ENCODE results near the gene CACHD1. TPM values are rescaled to one million over a fixed set of nuclear protein-coding genes. Genes with fewer than 3 reads are reported as not detected.

The CACHD1 gene
- total RNA-seq, 2 experiments from 2014 or later: not detected

DNA sequence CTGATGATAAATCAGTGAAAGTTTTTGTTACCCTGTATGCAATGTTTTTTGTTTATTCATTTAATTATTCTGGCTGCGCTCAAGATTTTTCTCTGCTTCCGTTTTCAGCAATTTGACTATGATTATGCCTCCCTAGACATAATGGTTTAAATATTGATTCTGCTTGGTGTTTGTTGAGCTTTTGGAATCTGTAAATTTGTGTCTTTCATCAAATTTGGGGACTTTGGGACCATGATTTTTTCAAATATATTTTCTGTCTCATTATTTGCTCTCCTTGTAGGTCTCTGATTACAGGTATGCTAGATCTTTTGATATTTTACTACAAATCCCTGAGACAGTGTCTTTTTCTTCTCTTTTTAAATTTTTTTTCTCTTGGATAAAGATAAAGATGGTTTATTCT, 92.1 kb downstream of the CACHD1 start:
- intact Hi-C loops (cut with micrococcal nuclease; ENCODE audit: unreplicated experiment): no loop called here
- H3K27ac ChIP-seq (ENCODE audit: low read depth, low read length, poor library complexity, severe bottlenecking): no peak overlapping the region
- no peak for DNase-seq (ENCODE audit: low spot score)
- TF ChIP-seq, protein P1, sequence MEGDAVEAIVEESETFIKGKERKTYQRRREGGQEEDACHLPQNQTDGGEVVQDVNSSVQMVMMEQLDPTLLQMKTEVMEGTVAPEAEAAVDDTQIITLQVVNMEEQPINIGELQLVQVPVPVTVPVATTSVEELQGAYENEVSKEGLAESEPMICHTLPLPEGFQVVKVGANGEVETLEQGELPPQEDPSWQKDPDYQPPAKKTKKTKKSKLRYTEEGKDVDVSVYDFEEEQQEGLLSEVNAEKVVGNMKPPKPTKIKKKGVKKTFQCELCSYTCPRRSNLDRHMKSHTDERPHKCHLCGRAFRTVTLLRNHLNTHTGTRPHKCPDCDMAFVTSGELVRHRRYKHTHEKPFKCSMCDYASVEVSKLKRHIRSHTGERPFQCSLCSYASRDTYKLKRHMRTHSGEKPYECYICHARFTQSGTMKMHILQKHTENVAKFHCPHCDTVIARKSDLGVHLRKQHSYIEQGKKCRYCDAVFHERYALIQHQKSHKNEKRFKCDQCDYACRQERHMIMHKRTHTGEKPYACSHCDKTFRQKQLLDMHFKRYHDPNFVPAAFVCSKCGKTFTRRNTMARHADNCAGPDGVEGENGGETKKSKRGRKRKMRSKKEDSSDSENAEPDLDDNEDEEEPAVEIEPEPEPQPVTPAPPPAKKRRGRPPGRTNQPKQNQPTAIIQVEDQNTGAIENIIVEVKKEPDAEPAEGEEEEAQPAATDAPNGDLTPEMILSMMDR (conservative IDR thresholded peaks at IDR 0.05; ENCODE audit: low read length): no peak
- no peak for TF ChIP-seq EZH2phosphoT487 (IDR thresholded peaks at IDR 0.05; ENCODE audit: borderline replicate concordance, low read depth, low read length)
- ChIA-PET CTCF (ENCODE audit: unreplicated experiment) (no interaction called here), POLR2A (interaction anchor here (0.6 kb wide), 1 partner anchor 223 kb away, joined by 7 read pairs; no protein-coding TSS in a partner anchor)
- H3K36me3 ChIP-seq (ENCODE audit: insufficient read depth, low read length): no peaks in the 10 kb centered on the region
- H3K4me2 ChIP-seq (ENCODE audit: low read length): no peak overlapping the region
- H3K4me3 ChIP-seq (ENCODE audit: low read depth, low read length, poor library complexity, severe bottlenecking): no peak overlapping the region
- no peaks in the 10 kb centered on the region for H3K9me2 ChIP-seq (ENCODE audit: insufficient read depth, low read length)
- H3K79me2 ChIP-seq (ENCODE audit: insufficient read depth, low read depth, low read length): no peaks in the 10 kb centered on the region
- H2AFZ ChIP-seq (ENCODE audit: low read length): no peak overlapping the region
- H3K4me1 ChIP-seq (ENCODE audit: insufficient read depth, low read length, poor library complexity, severe bottlenecking): no peaks in the 10 kb centered on the region
- BruUV-seq (replicated peaks): no TSS peak
- H3K9me3 ChIP-seq (ENCODE audit: low read length): no peaks in the 10 kb centered on the region
- H4K20me1 ChIP-seq (ENCODE audit: insufficient read depth, low read length): no peaks in the 10 kb centered on the region

DNA sequence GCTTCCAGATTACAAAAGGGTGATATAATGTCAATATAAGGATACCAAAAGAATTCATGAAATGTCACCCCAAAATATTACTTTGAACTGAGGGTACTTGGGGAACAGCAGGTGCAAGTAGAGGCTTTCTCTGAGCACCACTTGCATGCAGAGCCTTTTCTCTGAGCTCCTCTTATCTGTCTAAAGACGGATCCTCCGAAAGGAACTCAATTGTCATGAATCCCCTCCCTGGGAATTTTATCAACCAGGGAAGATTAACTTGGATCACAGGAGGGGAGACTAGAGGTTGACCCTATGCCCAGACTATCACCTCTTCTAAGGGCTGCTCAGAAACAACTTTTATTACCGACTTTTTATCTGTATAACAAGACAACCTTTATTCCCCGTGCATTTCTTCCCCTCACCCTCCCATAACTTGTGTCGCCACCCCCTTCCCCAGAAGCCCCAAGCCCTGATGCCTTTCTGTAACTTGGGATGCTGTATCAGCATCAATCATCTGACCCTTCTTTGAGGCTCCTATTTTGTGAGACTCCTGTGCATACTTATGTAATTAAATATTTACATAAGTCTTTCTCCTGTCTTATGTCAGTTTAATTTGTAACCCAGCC, 94.1 kb downstream of the CACHD1 start:
- H3K4me3 ChIP-seq (ENCODE audit: low read depth, low read length, poor library complexity, severe bottlenecking): no peak overlapping the region
- no peaks in the 10 kb centered on the region for H3K9me2 ChIP-seq (ENCODE audit: insufficient read depth, low read length)
- no peak overlapping the region for H3K4me2 ChIP-seq (ENCODE audit: low read length)
- no peak overlapping the region for H3K27ac ChIP-seq (ENCODE audit: low read depth, low read length, poor library complexity, severe bottlenecking)
- H3K4me1 ChIP-seq (ENCODE audit: insufficient read depth, low read length, poor library complexity, severe bottlenecking): no peaks in the 10 kb centered on the region
- BruUV-seq (replicated peaks): no TSS peak
- POLR2A ChIA-PET: interaction anchor here (0.5 to 1.1 kb wide), 2 partner anchors 9 to 1909 kb away, joined by 3 read pairs; no protein-coding TSS in a partner anchor
- H2AFZ ChIP-seq (ENCODE audit: low read length): no peak overlapping the region
- no peaks in the 10 kb centered on the region for H4K20me1 ChIP-seq (ENCODE audit: insufficient read depth, low read length)
- DNase-seq (ENCODE audit: low spot score): no peak
- no peaks in the 10 kb centered on the region for H3K79me2 ChIP-seq (ENCODE audit: insufficient read depth, low read depth, low read length)
- no peaks in the 10 kb centered on the region for H3K36me3 ChIP-seq (ENCODE audit: insufficient read depth, low read length)
- intact Hi-C loops (cut with micrococcal nuclease; ENCODE audit: unreplicated experiment): no loop called here
- H3K9me3 ChIP-seq (ENCODE audit: low read length): no peaks in the 10 kb centered on the region
- TF ChIP-seq EZH2phosphoT487 (IDR thresholded peaks at IDR 0.05; ENCODE audit: borderline replicate concordance, low read depth, low read length): no peak
- TF ChIP-seq, protein P1 (conservative IDR thresholded peaks at IDR 0.05; ENCODE audit: low read length): no peak
- CTCF ChIA-PET (ENCODE audit: unreplicated experiment): no interaction called here

DNA sequence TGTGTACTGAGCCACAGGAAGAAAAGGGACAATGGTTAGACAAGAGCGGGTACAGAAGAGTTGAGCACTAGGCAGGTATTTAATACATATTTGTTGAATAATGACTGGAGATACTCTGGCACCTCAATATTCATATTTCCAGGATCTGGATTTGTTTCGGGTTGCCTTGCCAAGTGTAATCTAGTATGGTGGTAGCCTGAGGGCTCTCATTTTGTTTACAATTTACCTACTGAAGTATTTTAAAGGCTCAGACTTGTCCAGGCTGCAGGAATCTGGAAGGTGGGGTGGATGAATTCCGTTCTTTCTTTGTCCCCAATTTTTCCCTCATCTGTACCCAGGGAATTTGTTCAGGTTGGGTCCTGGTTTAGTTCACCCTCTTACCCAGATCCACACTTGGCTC, 95.0 kb downstream of the CACHD1 start:
- intact Hi-C loops (cut with micrococcal nuclease; ENCODE audit: unreplicated experiment): no loop called here
- POLR2A ChIA-PET: no interaction called here

More for the DNA sequence above, 95.0 kb downstream of the CACHD1 start:
- H2AFZ ChIP-seq (ENCODE audit: low read length): no peak overlapping the region
- no peak for DNase-seq (ENCODE audit: low spot score)
- H3K4me2 ChIP-seq (ENCODE audit: low read length): no peak overlapping the region
- H3K79me2 ChIP-seq (ENCODE audit: insufficient read depth, low read depth, low read length): no peaks in the 10 kb centered on the region
- H3K4me1 ChIP-seq (ENCODE audit: insufficient read depth, low read length, poor library complexity, severe bottlenecking): no peaks in the 10 kb centered on the region
- H3K4me3 ChIP-seq (ENCODE audit: low read depth, low read length, poor library complexity, severe bottlenecking): no peak overlapping the region
- no peaks in the 10 kb centered on the region for H3K36me3 ChIP-seq (ENCODE audit: insufficient read depth, low read length)
- BruUV-seq (replicated peaks): no TSS peak
- H3K9me2 ChIP-seq (ENCODE audit: insufficient read depth, low read length): no peaks in the 10 kb centered on the region
- H4K20me1 ChIP-seq (ENCODE audit: insufficient read depth, low read length): no peaks in the 10 kb centered on the region
- H3K27ac ChIP-seq (ENCODE audit: low read depth, low read length, poor library complexity, severe bottlenecking): no peak overlapping the region
- no peak for TF ChIP-seq EZH2phosphoT487 (IDR thresholded peaks at IDR 0.05; ENCODE audit: borderline replicate concordance, low read depth, low read length)
- TF ChIP-seq, protein P1 (conservative IDR thresholded peaks at IDR 0.05; ENCODE audit: low read length): no peak
- H3K9me3 ChIP-seq (ENCODE audit: low read length): no peaks in the 10 kb centered on the region
- CTCF ChIA-PET (ENCODE audit: unreplicated experiment): no interaction called here
